Natural killer cell (primary cell): ENCODE measurements around the gene PLD1. TPM values are rescaled to one million over a fixed set of nuclear protein-coding genes. Genes with fewer than 3 reads are reported as not detected.

Experiments used
- ATAC-seq, 3 donors: fragments of 150-1000 bp in 2 of 3; fragments of 200-7000 bp in 1 of 3; cut with Tn5 transposase; 1 replicate in 1 of 3; 2 replicates in 2 of 3; pipeline ENCODE4 v1.10.0; 2021; ENCODE audit warnings: mild to moderate bottlenecking in 2 of 3, moderate library complexity in 2 of 3
- DNase-seq, 2 donors: peaks; one replicate each; pipeline versions ENCODE4 v3.0.0 to v3.0.0-alpha.2; 2013 to 2021; ENCODE audit warnings: mixed read lengths in 1 of 2
- H3K27ac ChIP-seq: one replicate; pipeline ENCODE4 v1.5.1; 2013; ENCODE audit warnings: mild to moderate bottlenecking, low read length
- H3K27me3 ChIP-seq: one replicate; pipeline ENCODE4 v1.6.1; 2013; ENCODE audit warnings: low read length; ENCODE audit not compliant: control insufficient read depth, insufficient read depth
- H3K36me3 ChIP-seq: one replicate; pipeline ENCODE4 v1.6.1; 2013; ENCODE audit warnings: low read length; ENCODE audit not compliant: control insufficient read depth, insufficient read depth
- H3K4me1 ChIP-seq: one replicate; pipeline ENCODE4 v1.6.1; 2013; ENCODE audit warnings: low read length; ENCODE audit not compliant: control insufficient read depth, insufficient read depth
- H3K4me3 ChIP-seq: one replicate; pipeline ENCODE4 v1.5.1; 2013; ENCODE audit warnings: low read length
- H3K9me3 ChIP-seq: one replicate; pipeline ENCODE4 v1.6.1; 2013; ENCODE audit warnings: low read length; ENCODE audit not compliant: control insufficient read depth, insufficient read depth
- H3K27ac Mint-ChIP-seq, 2 donors: one replicate each; pipeline ENCODE4 v1.8.0; 2022; ENCODE audit warnings: mild to moderate bottlenecking in 2 of 2, mixed read lengths in 2 of 2, moderate library complexity in 1 of 2
- H3K27me3 Mint-ChIP-seq, 2 donors: one replicate each; pipeline ENCODE4 v1.8.0; 2022; ENCODE audit warnings: low read depth in 2 of 2, mixed read lengths in 2 of 2
- H3K36me3 Mint-ChIP-seq: one replicate; pipeline ENCODE4 v1.8.0; 2022; ENCODE audit warnings: mixed read lengths
- H3K4me1 Mint-ChIP-seq, 2 donors: one replicate each; pipeline ENCODE4 v1.8.0; 2022; ENCODE audit warnings: mixed read lengths in 2 of 2
- H3K4me3 Mint-ChIP-seq: one replicate; pipeline ENCODE4 v1.8.0; 2022; ENCODE audit warnings: mild to moderate bottlenecking, moderate library complexity, mixed read lengths
- H3K9me3 Mint-ChIP-seq, 2 donors: one replicate each; pipeline ENCODE4 v1.8.0; 2022; ENCODE audit warnings: mixed read lengths in 2 of 2
- CTCF ChIP-seq: fragments of 200-600 bp; IDR thresholded peaks from one replicate; pipeline ENCODE4 v1.8.0; 2022; ENCODE audit warnings: antibody characterized with exemption
- WGBS: methylation state at CpG from one replicate; pipeline ENCODE4 v1.1.7; 2013; ENCODE audit warnings: missing lambda C conversion rate; ENCODE audit not compliant: insufficient coverage; 5-methylcytosine and 5-hydroxymethylcytosine counted together
- intact Hi-C: fragments of 100-400 bp; cut with micrococcal nuclease; formaldehyde crosslinking; loops from one replicate; pipeline ENCODE4 v1.14.2; 2022
- total RNA-seq, 4 donors: library from RNA; stranded (reverse); fragments of 120-200 nt in 1 of 4; gene quantifications; one replicate each; pipeline versions ENCODE4 v1.2.3 to v1.2.4, GENCODE V29; 2013 to 2022

Gene PLD1
- total RNA-seq, 3 donors from 2014 or later (not counting 1 experiment from before 2014, with no cell fraction given) = 13.2 to 26.3 (median 17.1) TPM

GRCh38 chr3:171653701-171654100 is 156.6 kb downstream of the PLD1 start:
- Mint-ChIP-seq H3K9me3 (no peaks in the 10 kb centered on the region), H3K27me3 (no peaks in the 10 kb centered on the region), H3K36me3 (no peaks in the 10 kb centered on the region), H3K4me3 (no peak overlapping the region), H3K27ac (no peak overlapping the region), H3K4me1 (peaks cover 0 to 6% of the 10 kb centered on the region in 2 donors)
- 93% methylated on average over 5 of the region's 6 CpGs for WGBS
- no peak for ATAC-seq
- DNase-seq = no peak
- no peak overlapping the region for H3K4me3 ChIP-seq
- H3K27me3 ChIP-seq = no peaks in the 10 kb centered on the region
- H3K36me3 ChIP-seq = no peaks in the 10 kb centered on the region
- intact Hi-C loops = no loop called here
- no peak overlapping the region for H3K27ac ChIP-seq
- no peak for TF ChIP-seq CTCF
- H3K9me3 ChIP-seq = no peaks in the 10 kb centered on the region
- H3K4me1 ChIP-seq = no peaks in the 10 kb centered on the region

- Histone ChIP-seq H3K36me3 (no peaks in the 10 kb centered on the region), H3K27ac (no peak overlapping the region)
- no peak for TF ChIP-seq CTCF
These were observed 157.4 kb downstream of the PLD1 start for GRCh38 chr3:171652932-171653331.

GRCh38 chr3:171649911-171650592 is 160.2 kb downstream of the PLD1 start:
- Mint-ChIP-seq H3K36me3 (no peaks in the 10 kb centered on the region), H3K4me1 (peaks cover 0 to 6% of the 10 kb centered on the region in 2 donors), H3K4me3 (no peak overlapping the region), H3K9me3 (no peaks in the 10 kb centered on the region), H3K27ac (no peak overlapping the region), H3K27me3 (no peaks in the 10 kb centered on the region)
- no peak for TF ChIP-seq CTCF
- intact Hi-C loops = no loop called here
- Histone ChIP-seq H3K27ac (no peak overlapping the region), H3K4me1 (no peaks in the 10 kb centered on the region), H3K4me3 (no peak overlapping the region), H3K36me3 (no peaks in the 10 kb centered on the region), H3K27me3 (no peaks in the 10 kb centered on the region), H3K9me3 (no peaks in the 10 kb centered on the region)
- WGBS = 88% methylated on average over 10 of the region's 10 CpGs
- DNase-seq (no peak), ATAC-seq (no peak)

More at GRCh38 chr3:171652932-171653331, 157.4 kb downstream of the PLD1 start:
- no peaks in the 10 kb centered on the region for H3K27me3 ChIP-seq
- no CpG with 5 or more reads among the region's 1 CpG for WGBS
- no peak for DNase-seq
- no peaks in the 10 kb centered on the region for H3K27me3 Mint-ChIP-seq
- no peak for ATAC-seq
- no peak overlapping the region for H3K4me3 ChIP-seq
- no peaks in the 10 kb centered on the region for H3K9me3 Mint-ChIP-seq
- H3K27ac Mint-ChIP-seq = no peak overlapping the region
- H3K9me3 ChIP-seq = no peaks in the 10 kb centered on the region
- H3K4me1 ChIP-seq = no peaks in the 10 kb centered on the region
- peaks cover 0 to 6% of the 10 kb centered on the region in 2 donors for H3K4me1 Mint-ChIP-seq
- intact Hi-C loops = no loop called here
- H3K36me3 Mint-ChIP-seq = no peaks in the 10 kb centered on the region
- no peak overlapping the region for H3K4me3 Mint-ChIP-seq

GRCh38 chr3:171649267-171649666 is 161.0 kb downstream of the PLD1 start:
- H3K27ac ChIP-seq = no peak overlapping the region
- intact Hi-C loops = no loop called here
- no peaks in the 10 kb centered on the region for H3K27me3 ChIP-seq
- no peaks in the 10 kb centered on the region for H3K4me1 ChIP-seq
- DNase-seq (no peak), ATAC-seq (no peak)
- H3K36me3 ChIP-seq = no peaks in the 10 kb centered on the region
- H3K9me3 ChIP-seq = no peaks in the 10 kb centered on the region
- Mint-ChIP-seq H3K27ac (no peak overlapping the region), H3K36me3 (no peaks in the 10 kb centered on the region), H3K4me3 (no peak overlapping the region), H3K4me1 (peaks cover 0 to 6% of the 10 kb centered on the region in 2 donors), H3K27me3 (no peaks in the 10 kb centered on the region), H3K9me3 (no peaks in the 10 kb centered on the region)
- 99% methylated on average over 3 of the region's 4 CpGs for WGBS
- no peak overlapping the region for H3K4me3 ChIP-seq
- no peak for TF ChIP-seq CTCF
